Measurements from ENCODE around the gene DRAXIN. TPM values are rescaled to one million over a fixed set of nuclear protein-coding genes. Genes with fewer than 3 reads are reported as not detected.

DRAXIN gene
- total RNA-seq, 1 donor, result not detected

GRCh38 chr1:11701551-11701961 lies 10.0 kb downstream of the DRAXIN start:
- DNase-seq (ENCODE audit: low read depth), result no peak

GRCh38 chr1:11701981-11702803 lies 10.7 kb downstream of the DRAXIN start:
- TF ChIP-seq, protein P1, sequence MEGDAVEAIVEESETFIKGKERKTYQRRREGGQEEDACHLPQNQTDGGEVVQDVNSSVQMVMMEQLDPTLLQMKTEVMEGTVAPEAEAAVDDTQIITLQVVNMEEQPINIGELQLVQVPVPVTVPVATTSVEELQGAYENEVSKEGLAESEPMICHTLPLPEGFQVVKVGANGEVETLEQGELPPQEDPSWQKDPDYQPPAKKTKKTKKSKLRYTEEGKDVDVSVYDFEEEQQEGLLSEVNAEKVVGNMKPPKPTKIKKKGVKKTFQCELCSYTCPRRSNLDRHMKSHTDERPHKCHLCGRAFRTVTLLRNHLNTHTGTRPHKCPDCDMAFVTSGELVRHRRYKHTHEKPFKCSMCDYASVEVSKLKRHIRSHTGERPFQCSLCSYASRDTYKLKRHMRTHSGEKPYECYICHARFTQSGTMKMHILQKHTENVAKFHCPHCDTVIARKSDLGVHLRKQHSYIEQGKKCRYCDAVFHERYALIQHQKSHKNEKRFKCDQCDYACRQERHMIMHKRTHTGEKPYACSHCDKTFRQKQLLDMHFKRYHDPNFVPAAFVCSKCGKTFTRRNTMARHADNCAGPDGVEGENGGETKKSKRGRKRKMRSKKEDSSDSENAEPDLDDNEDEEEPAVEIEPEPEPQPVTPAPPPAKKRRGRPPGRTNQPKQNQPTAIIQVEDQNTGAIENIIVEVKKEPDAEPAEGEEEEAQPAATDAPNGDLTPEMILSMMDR (IDR thresholded peaks at IDR 0.05; ENCODE audit: insufficient read depth, low read depth, low read length), result no peak
- DNase-seq (ENCODE audit: low read depth), result no peak
- H3K4me3 ChIP-seq (ENCODE audit: low read depth, low read length), result no peak overlapping the region

More at GRCh38 chr1:11701551-11701961, 10.0 kb downstream of the DRAXIN start:
- TF ChIP-seq, protein P1 (IDR thresholded peaks at IDR 0.05; ENCODE audit: insufficient read depth, low read depth, low read length), result no peak
- H3K4me3 ChIP-seq (ENCODE audit: low read depth, low read length), result no peak overlapping the region

DNA sequence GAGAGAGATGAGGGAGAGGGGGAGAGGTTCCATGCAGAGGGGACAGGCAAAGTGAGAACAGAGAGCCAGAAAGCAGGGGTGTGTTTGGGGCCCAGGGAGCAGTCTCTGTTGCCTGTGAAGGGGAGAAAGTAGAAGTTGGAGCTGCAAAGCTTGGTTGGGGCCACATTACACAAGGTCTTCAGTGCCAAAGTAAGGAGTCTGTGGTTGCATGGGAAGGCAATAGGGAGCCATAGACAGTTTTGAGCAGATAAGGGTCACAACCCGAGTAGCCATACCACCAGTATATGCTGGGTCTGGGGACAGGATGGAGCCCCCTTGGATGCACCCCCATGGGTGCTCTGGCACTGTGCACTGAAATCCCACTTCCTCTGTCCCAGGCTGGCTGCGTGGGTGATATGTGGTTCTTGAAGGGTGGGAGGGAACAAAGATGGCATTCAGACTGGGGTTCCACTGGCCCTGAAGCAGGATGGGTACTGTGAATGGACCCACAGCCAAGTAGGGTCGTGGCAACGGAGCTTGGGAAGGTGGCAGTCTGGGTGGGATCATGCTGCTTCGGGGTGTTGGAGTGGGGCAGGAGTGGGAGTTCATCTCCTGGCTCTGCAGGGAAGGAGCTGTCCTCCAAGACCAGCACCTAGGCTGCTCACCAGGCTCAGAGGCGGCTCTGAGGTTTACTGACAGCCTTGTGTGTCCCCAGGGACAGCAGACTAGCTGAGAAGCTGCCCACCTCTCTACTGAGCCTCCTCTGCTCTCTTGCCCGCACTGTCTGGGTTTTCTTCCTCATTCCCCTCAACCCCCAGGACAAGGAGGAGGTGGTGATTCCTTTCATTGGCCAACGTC lies 12.1 kb downstream of the DRAXIN start:
- H3K4me3 ChIP-seq (ENCODE audit: low read depth, low read length), result no peak overlapping the region
- DNase-seq (ENCODE audit: low read depth), result no peak
- TF ChIP-seq, protein P1 (IDR thresholded peaks at IDR 0.05; ENCODE audit: insufficient read depth, low read depth, low read length), result no peak

DNA sequence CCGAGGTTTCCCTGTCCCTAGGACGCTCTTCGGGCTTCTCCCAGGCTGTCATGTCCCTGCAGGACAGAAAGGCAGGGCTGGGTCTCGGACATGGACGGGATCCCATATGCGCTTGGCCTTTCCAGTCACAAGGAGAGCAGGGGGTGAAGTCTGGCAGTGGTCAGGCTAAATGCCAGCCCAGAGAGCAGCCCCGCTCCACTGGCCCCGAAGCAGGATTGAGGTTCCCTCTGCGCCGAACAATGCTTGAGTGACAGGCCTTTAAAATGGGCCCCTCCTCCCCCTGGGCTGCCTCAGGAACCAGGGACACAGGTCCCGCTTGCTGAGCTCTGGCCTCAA lies 12.7 kb downstream of the DRAXIN start:
- TF ChIP-seq, protein P1 (IDR thresholded peaks at IDR 0.05; ENCODE audit: insufficient read depth, low read depth, low read length), result no peak
- H3K4me3 ChIP-seq (ENCODE audit: low read depth, low read length), result no peak overlapping the region
- DNase-seq (ENCODE audit: low read depth), result no peak

- no peak for DNase-seq (ENCODE audit: low read depth)
Observed at GRCh38 chr1:11704691-11705475, 13.4 kb downstream of the DRAXIN start.

GRCh38 chr1:11705596-11705995 lies 14.1 kb downstream of the DRAXIN start:
- DNase-seq (ENCODE audit: low read depth), result no peak
- no peak overlapping the region for H3K4me3 ChIP-seq (ENCODE audit: low read depth, low read length)
- TF ChIP-seq, protein P1 (IDR thresholded peaks at IDR 0.05; ENCODE audit: insufficient read depth, low read depth, low read length), result no peak

More at GRCh38 chr1:11704691-11705475, 13.4 kb downstream of the DRAXIN start:
- H3K4me3 ChIP-seq (ENCODE audit: low read depth, low read length), result no peak overlapping the region
- TF ChIP-seq, protein P1 (IDR thresholded peaks at IDR 0.05; ENCODE audit: insufficient read depth, low read depth, low read length), result no peak
